Esophagus (tissue), 2 donors: ENCODE data around the gene MYL4. TPM values are rescaled to one million over a fixed set of nuclear protein-coding genes. Genes with fewer than 3 reads are reported as not detected.
"Not testable (repeated sequence)": the region's sequence is repeated elsewhere in the genome, so short reads cannot be mapped to it uniquely, and the experiment has no call there.

ENCODE experiments used
- H3K27ac ChIP-seq, 2 donors: one replicate each; pipeline ENCODE4 v1.5.1; 2013; ENCODE audit warnings: low read depth in 2 of 2, mild to moderate bottlenecking in 2 of 2, inconsistent platforms in 1 of 2, low read length in 1 of 2, moderate library complexity in 1 of 2
- H3K27me3 ChIP-seq, 2 donors: one replicate each; pipeline ENCODE4 v1.6.1; 2013; ENCODE audit warnings: low read length in 2 of 2, control low read depth in 1 of 2, mild to moderate bottlenecking in 1 of 2; ENCODE audit not compliant: insufficient read depth in 2 of 2, control insufficient read depth in 1 of 2
- H3K36me3 ChIP-seq, 2 donors: one replicate each; pipeline ENCODE4 v1.6.1; 2013; ENCODE audit warnings: low read length in 1 of 2; ENCODE audit not compliant: control insufficient read depth in 2 of 2, insufficient read depth in 2 of 2
- H3K4me1 ChIP-seq, 2 donors: one replicate each; pipeline ENCODE4 v1.6.1; 2013; ENCODE audit warnings: low read length in 1 of 2; ENCODE audit not compliant: control insufficient read depth in 2 of 2, insufficient read depth in 2 of 2
- H3K4me3 ChIP-seq, 2 donors: one replicate each; pipeline ENCODE4 v1.5.1; 2013; ENCODE audit warnings: low read length in 2 of 2, mild to moderate bottlenecking in 2 of 2, low read depth in 1 of 2, moderate library complexity in 1 of 2
- H3K9me3 ChIP-seq, 2 donors: one replicate each; pipeline ENCODE4 v1.6.1; 2013; ENCODE audit warnings: mild to moderate bottlenecking in 2 of 2, low read depth in 1 of 2, low read length in 1 of 2, moderate library complexity in 1 of 2; ENCODE audit not compliant: control insufficient read depth in 2 of 2, insufficient read depth in 1 of 2
- WGBS, 2 donors: extraction: QIAGEN DNeasy Blood & Tissue Kit; methylation state at CpG; one replicate each; pipeline ENCODE4 v1.1.7; 2013; 5-methylcytosine and 5-hydroxymethylcytosine counted together
- polyA plus RNA-seq, 2 donors: library from polyadenylated mRNA; stranded (reverse); fragments of 200-250 nt; gene quantifications; one replicate each; pipeline ENCODE4 v1.2.3, GENCODE V29; 2013
- donor health status: healthy with polysubstance abuse.
- donor health status: Bipolar disorder and iron deficiency.

Gene MYL4
- under 1 TPM; 0.12 to 0.18 TPM for polyA plus RNA-seq

GRCh38 chr17:47208744-47209488 is at the start of gene MYL4:
Gene MYL4 (plus strand): TSS chr17:47209348. CDS start chr17:47209423, 75 bp downstream.
- Histone ChIP-seq H3K9me3 (no peaks in the 10 kb centered on the region), H3K36me3 (no peaks in the 10 kb centered on the region), H3K27me3 (no peaks in the 10 kb centered on the region), H3K27ac (no peak within 1 kb of the TSS), H3K4me3 (no peak within 1 kb of the TSS), H3K4me1 (peaks cover 0 to under 1% of the 10 kb centered on the region in 2 donors)
- WGBS, 2 donors = 81 to 83% methylated on average over 6 of the region's 6 CpGs

GRCh38 chr17:47162013-47162622 is 47.0 kb upstream of the MYL4 start:
- H3K27ac ChIP-seq = no peak overlapping the region
- H3K4me3 ChIP-seq = no peak overlapping the region
- WGBS, 2 donors = 75 to 79% methylated on average over 2 of the region's 2 CpGs
- H3K9me3 ChIP-seq = no peaks in the 10 kb centered on the region
- peaks cover 0 to 9% of the 10 kb centered on the region in 2 donors for H3K36me3 ChIP-seq
- H3K27me3 ChIP-seq = no peaks in the 10 kb centered on the region
- H3K4me1 ChIP-seq = no peaks in the 10 kb centered on the region

- no peaks in the 10 kb centered on the region for H3K27me3 ChIP-seq
- H3K4me1 ChIP-seq = no peaks in the 10 kb centered on the region
- 97% methylated on average over 5 of the region's 5 CpGs for WGBS, 2 donors
- no peak overlapping the region for H3K4me3 ChIP-seq
- H3K9me3 ChIP-seq = no peaks in the 10 kb centered on the region
- no peak overlapping the region for H3K27ac ChIP-seq
- peaks cover 4 to 8% of the 10 kb centered on the region in 2 donors for H3K36me3 ChIP-seq
These were observed 44.9 kb upstream of the MYL4 start for GRCh38 chr17:47164263-47164662.

GRCh38 chr17:47165137-47165536 is 44.0 kb upstream of the MYL4 start:
- no peak overlapping the region for H3K4me3 ChIP-seq
- H3K36me3 ChIP-seq = peaks cover 4 to 5% of the 10 kb centered on the region in 2 donors
- H3K27me3 ChIP-seq = no peaks in the 10 kb centered on the region
- H3K27ac ChIP-seq = no peak overlapping the region
- H3K9me3 ChIP-seq = no peaks in the 10 kb centered on the region
- H3K4me1 ChIP-seq = no peaks in the 10 kb centered on the region
- 87 to 88% methylated on average over 2 of the region's 2 CpGs for WGBS, 2 donors

GRCh38 chr17:47166854-47167253 is 42.3 kb upstream of the MYL4 start:
- H3K4me3 ChIP-seq, H3K4me1 ChIP-seq, H3K27me3 ChIP-seq, H3K9me3 ChIP-seq, H3K27ac ChIP-seq, H3K36me3 ChIP-seq: not testable (repeated sequence)
- 92% methylated on average over 5 of the region's 5 CpGs for WGBS, 2 donors

- not testable (repeated sequence) for H3K9me3 ChIP-seq, H3K36me3 ChIP-seq
These were observed 40.3 kb upstream of the MYL4 start for GRCh38 chr17:47168896-47169295.

GRCh38 chr17:47170710-47171109 is 38.4 kb upstream of the MYL4 start:
- H3K4me3 ChIP-seq = no peak overlapping the region
- no peaks in the 10 kb centered on the region for H3K4me1 ChIP-seq
- H3K9me3 ChIP-seq = no peaks in the 10 kb centered on the region
- 93 to 94% methylated on average over 4 of the region's 4 CpGs for WGBS, 2 donors
- H3K27me3 ChIP-seq = no peaks in the 10 kb centered on the region
- H3K27ac ChIP-seq = no peak overlapping the region
- peaks cover 4 to 5% of the 10 kb centered on the region in 2 donors for H3K36me3 ChIP-seq

More at GRCh38 chr17:47168896-47169295, 40.3 kb upstream of the MYL4 start:
- H3K4me1 ChIP-seq, H3K27me3 ChIP-seq, H3K4me3 ChIP-seq, H3K27ac ChIP-seq: not testable (repeated sequence)
- WGBS, 2 donors = 92 to 96% methylated on average over 4 of the region's 4 CpGs

- 91% methylated on average over 2 of the region's 2 CpGs for WGBS, 2 donors
- no peak overlapping the region for H3K4me3 ChIP-seq
- peaks cover 2 to 4% of the 10 kb centered on the region in 2 donors for H3K36me3 ChIP-seq
- H3K27ac ChIP-seq = no peak overlapping the region
- no peaks in the 10 kb centered on the region for H3K4me1 ChIP-seq
- H3K9me3 ChIP-seq = no peaks in the 10 kb centered on the region
- H3K27me3 ChIP-seq = no peaks in the 10 kb centered on the region
These were observed 36.2 kb upstream of the MYL4 start for GRCh38 chr17:47172696-47173565.

GRCh38 chr17:47174823-47175222 is 34.3 kb upstream of the MYL4 start:
- WGBS, 2 donors = 95 to 97% methylated on average over 8 of the region's 8 CpGs
- not testable (repeated sequence) for H3K4me3 ChIP-seq, H3K27me3 ChIP-seq, H3K36me3 ChIP-seq, H3K4me1 ChIP-seq, H3K9me3 ChIP-seq, H3K27ac ChIP-seq
